Ascending aorta (tissue), 2 donors: Measurements from ENCODE around the gene LAPTM5. TPM values are rescaled to one million over a fixed set of nuclear protein-coding genes. Genes with fewer than 3 reads are reported as not detected.

ENCODE experiments used
- DNase-seq, 2 donors: peaks; one replicate each; pipeline ENCODE4 v3.0.0-alpha.2; 2019; ENCODE audit warnings: low spot score in 2 of 2
- H3K27ac ChIP-seq, 2 donors: fragments of 200-600 bp; sonication (generic); one replicate each; pipeline ENCODE4 v1.5.1; 2016 to 2017; ENCODE audit warnings: mild to moderate bottlenecking in 1 of 2
- H3K27me3 ChIP-seq: fragments of 200-600 bp; sonication (generic); one replicate; pipeline ENCODE4 v1.5.1; 2017
- H3K36me3 ChIP-seq, 2 donors: fragments of 200-600 bp; sonication (generic); one replicate each; pipeline ENCODE4 v1.5.1; 2016
- H3K4me1 ChIP-seq, 2 donors: fragments of 200-600 bp; sonication (generic); one replicate each; pipeline ENCODE4 v1.5.1; 2016 to 2017; ENCODE audit warnings: mild to moderate bottlenecking in 1 of 2
- H3K4me3 ChIP-seq, 2 donors: fragments of 200-600 bp; sonication (generic); one replicate each; pipeline ENCODE4 v1.5.1; 2016 to 2017; ENCODE audit warnings: mild to moderate bottlenecking in 1 of 2
- H3K9me3 ChIP-seq, 2 donors: fragments of 200-600 bp; sonication (generic); one replicate each; pipeline ENCODE4 v1.5.1; 2016
- intact Hi-C: fragments of 100-400 bp; cut with DNase I; formaldehyde crosslinking; loops from one replicate; pipeline ENCODE4 v1.15.1; 2023
- total RNA-seq: library from RNA; depleted of rRNA; stranded (reverse); fragments of >200 nt; gene quantifications from one replicate; pipeline ENCODE4 v1.1.0, GENCODE V29; 2016
- TF ChIP-seq, protein P1 (sequence below), 3 experiments: fragments of 200-600 bp in 2 of 3; fragments of 450-650 bp in 1 of 3; sonication (generic) in 2 of 3; IDR thresholded peaks; one replicate each; pipeline ENCODE4 v1.5.1; 2016 to 2019; ENCODE audit warnings: antibody characterized with exemption in 3 of 3, mild to moderate bottlenecking in 1 of 3, moderate library complexity in 1 of 3

LAPTM5 gene
- total RNA-seq, 1 donor from 2014 or later = 56.1 TPM

DNA sequence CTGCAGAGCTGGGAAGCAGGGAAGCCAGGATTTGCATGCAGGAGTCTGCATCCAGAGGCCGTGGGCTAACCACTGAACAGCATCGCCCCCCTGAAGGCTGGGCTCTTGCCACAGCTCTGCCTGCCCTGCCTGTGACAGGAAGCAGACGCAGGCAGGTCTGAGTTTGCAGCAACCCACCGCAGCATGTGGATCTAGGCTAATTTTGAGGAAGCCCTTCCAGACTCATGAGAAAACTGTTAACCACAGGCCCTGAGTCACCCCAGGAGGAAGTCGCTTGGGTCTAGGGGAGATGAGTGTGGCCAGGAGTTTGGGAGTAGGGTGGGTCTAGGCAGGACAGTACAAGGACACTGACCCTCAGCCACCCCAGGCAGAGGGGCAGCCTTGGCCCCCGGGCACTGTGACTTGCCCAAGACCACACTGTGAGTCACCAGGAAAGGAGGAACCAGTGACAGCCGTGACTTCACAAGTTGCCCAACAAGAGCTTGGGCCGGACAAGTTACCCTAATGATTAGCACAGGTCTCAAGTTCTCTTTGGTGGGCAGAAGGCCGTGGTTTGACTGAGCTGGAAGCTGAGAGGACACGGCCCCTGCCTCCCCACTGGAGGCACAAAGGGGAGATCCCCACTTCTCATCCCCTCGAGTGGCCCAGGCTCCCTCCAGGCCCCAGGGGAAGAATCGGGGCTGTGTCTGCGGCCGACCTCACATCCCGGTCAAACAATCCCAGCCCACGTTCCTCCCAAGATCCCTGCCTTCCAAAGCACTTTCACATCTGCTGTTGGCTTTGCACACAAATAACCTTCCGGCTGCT, 826 bp downstream of the LAPTM5 start:
- Histone ChIP-seq H3K4me1 (peaks cover 1 to 6% of the 10 kb centered on the region in 2 donors), H3K27ac (peak overlapping the region; percentile 76 to 78), H3K36me3 (no peaks in the 10 kb centered on the region), H3K9me3 (no peaks in the 10 kb centered on the region), H3K4me3 (peak overlapping the region; percentile 39 to 60), H3K27me3 (no peaks in the 10 kb centered on the region)
- peak; percentile 74 to 86 for DNase-seq
- TF ChIP-seq, protein P1, sequence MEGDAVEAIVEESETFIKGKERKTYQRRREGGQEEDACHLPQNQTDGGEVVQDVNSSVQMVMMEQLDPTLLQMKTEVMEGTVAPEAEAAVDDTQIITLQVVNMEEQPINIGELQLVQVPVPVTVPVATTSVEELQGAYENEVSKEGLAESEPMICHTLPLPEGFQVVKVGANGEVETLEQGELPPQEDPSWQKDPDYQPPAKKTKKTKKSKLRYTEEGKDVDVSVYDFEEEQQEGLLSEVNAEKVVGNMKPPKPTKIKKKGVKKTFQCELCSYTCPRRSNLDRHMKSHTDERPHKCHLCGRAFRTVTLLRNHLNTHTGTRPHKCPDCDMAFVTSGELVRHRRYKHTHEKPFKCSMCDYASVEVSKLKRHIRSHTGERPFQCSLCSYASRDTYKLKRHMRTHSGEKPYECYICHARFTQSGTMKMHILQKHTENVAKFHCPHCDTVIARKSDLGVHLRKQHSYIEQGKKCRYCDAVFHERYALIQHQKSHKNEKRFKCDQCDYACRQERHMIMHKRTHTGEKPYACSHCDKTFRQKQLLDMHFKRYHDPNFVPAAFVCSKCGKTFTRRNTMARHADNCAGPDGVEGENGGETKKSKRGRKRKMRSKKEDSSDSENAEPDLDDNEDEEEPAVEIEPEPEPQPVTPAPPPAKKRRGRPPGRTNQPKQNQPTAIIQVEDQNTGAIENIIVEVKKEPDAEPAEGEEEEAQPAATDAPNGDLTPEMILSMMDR (IDR thresholded peaks at IDR 0.05) = no peak
- intact Hi-C loops = no loop called here

GRCh38 chr1:30756206-30756544, 1.4 kb downstream of the LAPTM5 start:
- Histone ChIP-seq H3K27me3 (no peaks in the 10 kb centered on the region), H3K4me3 (peak overlapping the region in 1 of 2 donors; percentile 57), H3K4me1 (peaks cover 0 to 5% of the 10 kb centered on the region in 2 donors), H3K27ac (peak overlapping the region in 1 of 2 donors; percentile 58), H3K9me3 (no peaks in the 10 kb centered on the region), H3K36me3 (no peaks in the 10 kb centered on the region)
- TF ChIP-seq, protein P1 (IDR thresholded peaks at IDR 0.05) = no peak
- DNase-seq = no peak
- intact Hi-C loops = no loop called here

GRCh38 chr1:30755746-30756145, 1.8 kb downstream of the LAPTM5 start:
- no peak for DNase-seq
- Histone ChIP-seq H3K36me3 (no peaks in the 10 kb centered on the region), H3K27me3 (no peaks in the 10 kb centered on the region), H3K9me3 (no peaks in the 10 kb centered on the region), H3K4me1 (peaks cover 0 to 5% of the 10 kb centered on the region in 2 donors), H3K27ac (peak overlapping the region in 1 of 2 donors; percentile 58), H3K4me3 (peak overlapping the region in 1 of 2 donors; percentile 57)
- intact Hi-C loops = no loop called here
- TF ChIP-seq, protein P1 (IDR thresholded peaks at IDR 0.05) = no peak

DNA sequence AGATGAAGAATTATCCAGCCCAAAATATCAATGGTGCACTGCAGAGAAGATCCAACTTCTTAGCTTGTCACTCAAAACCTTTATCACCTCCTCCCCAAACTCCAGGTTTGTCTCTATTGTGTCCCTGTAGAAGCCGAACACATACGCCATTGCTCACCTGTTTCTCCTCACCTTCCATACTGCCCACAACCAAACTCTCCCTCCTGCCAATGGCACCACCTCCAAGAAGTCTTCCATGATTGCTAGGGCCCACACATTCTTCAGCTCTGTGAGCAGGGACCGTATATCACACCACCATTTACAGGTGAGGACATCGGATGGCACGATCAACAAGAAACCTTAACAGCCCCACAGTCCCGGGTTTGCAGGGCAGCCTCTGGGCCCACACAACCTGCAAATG, 2.2 kb downstream of the LAPTM5 start:
- intact Hi-C loops = no loop called here
- Histone ChIP-seq H3K4me1 (peaks cover 0 to 5% of the 10 kb centered on the region in 2 donors), H3K27me3 (no peaks in the 10 kb centered on the region), H3K9me3 (no peaks in the 10 kb centered on the region), H3K4me3 (peak overlapping the region in 1 of 2 donors; percentile 57), H3K36me3 (no peaks in the 10 kb centered on the region), H3K27ac (peak overlapping the region in 1 of 2 donors; percentile 58)
- no peak for DNase-seq
- TF ChIP-seq, protein P1 (IDR thresholded peaks at IDR 0.05) = no peak

DNA sequence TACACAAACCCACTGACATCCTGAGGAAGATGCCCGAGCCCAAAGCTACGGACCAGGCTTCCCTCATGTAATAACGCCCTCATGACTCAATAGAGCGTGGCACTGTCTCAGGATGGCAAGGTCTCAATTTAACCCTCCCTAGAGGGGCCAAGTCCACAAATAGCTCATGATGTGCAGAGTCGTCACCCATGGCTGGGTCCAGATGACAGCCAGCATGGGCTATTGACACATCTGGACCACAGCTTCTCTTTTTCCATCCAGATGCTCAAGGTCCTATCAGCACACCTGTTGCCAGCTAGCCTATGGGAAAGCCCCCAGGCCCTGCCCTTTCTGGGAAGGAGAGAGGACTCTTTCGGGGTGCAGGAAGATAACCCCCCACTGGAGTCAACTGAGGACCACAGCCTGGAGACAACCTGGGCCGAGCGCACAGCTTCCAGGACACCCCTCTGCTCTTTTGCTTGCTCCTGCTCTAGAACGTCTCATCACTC, 2.8 kb downstream of the LAPTM5 start:
- DNase-seq = no peak
- H3K27ac ChIP-seq = peak overlapping the region in 1 of 2 donors; percentile 37
- no peaks in the 10 kb centered on the region for H3K36me3 ChIP-seq
- H3K9me3 ChIP-seq = no peaks in the 10 kb centered on the region
- intact Hi-C loops = no loop called here
- no peaks in the 10 kb centered on the region for H3K27me3 ChIP-seq
- peaks cover 0 to 5% of the 10 kb centered on the region in 2 donors for H3K4me1 ChIP-seq
- TF ChIP-seq, protein P1 (IDR thresholded peaks at IDR 0.05) = no peak
- peak overlapping the region in 1 of 2 donors; percentile 19 for H3K4me3 ChIP-seq
